Measurements from ENCODE around the gene HDC.

GRCh38 chr15:50249704-50250103 is 15.8 kb downstream of the HDC start:
- TF ChIP-seq CTCF (conservative IDR thresholded peaks at IDR 0.05; ENCODE audit: low read length) (no peak), EZH2phosphoT487 (IDR thresholded peaks at IDR 0.05; ENCODE audit: borderline replicate concordance, low read depth, low read length) (no peak)
